LNCaP clone FGC (cell line): ENCODE results near the gene PIP5KL1.

Experiments used
- DNase-seq: peaks from one replicate; pipeline ENCODE4 v3.0.0-alpha.2; 2011; ENCODE audit warnings: low read depth
- H3K4me3 ChIP-seq: 2 replicates; pipeline ENCODE4 v1.5.1; 2011; ENCODE audit warnings: mild to moderate bottlenecking, low read depth, low read length, control low read depth
- CTCF ChIP-seq: IDR thresholded peaks from 2 replicates; pipeline ENCODE4 v1.5.1; 2012; ENCODE audit warnings: mild to moderate bottlenecking; ENCODE audit not compliant: control insufficient read depth, insufficient read depth; ENCODE audit errors: extremely low read depth

PIP5KL1 gene

GRCh38 chr9:127913682-127914081, 16.9 kb downstream of the PIP5KL1 start:
- DNase-seq, result no peak
- no peak for TF ChIP-seq CTCF

GRCh38 chr9:127912882-127913281, 17.7 kb downstream of the PIP5KL1 start:
- no peak for TF ChIP-seq CTCF
- H3K4me3 ChIP-seq, result no peak overlapping the region
- DNase-seq, result peak; percentile 90

More at GRCh38 chr9:127913682-127914081, 16.9 kb downstream of the PIP5KL1 start:
- H3K4me3 ChIP-seq, result no peak overlapping the region

- no peak for DNase-seq
- no peak overlapping the region for H3K4me3 ChIP-seq
- no peak for TF ChIP-seq CTCF
Measured at GRCh38 chr9:127912296-127912695, 18.3 kb downstream of the PIP5KL1 start.

- DNase-seq, result no peak
- peak; percentile 72 for TF ChIP-seq CTCF
Measured at GRCh38 chr9:127910613-127911205, 19.9 kb downstream of the PIP5KL1 start.

GRCh38 chr9:127909839-127910273, 20.7 kb downstream of the PIP5KL1 start:
- no peak for DNase-seq
- no peak overlapping the region for H3K4me3 ChIP-seq
- TF ChIP-seq CTCF, result no peak

More at GRCh38 chr9:127910613-127911205, 19.9 kb downstream of the PIP5KL1 start:
- no peak overlapping the region for H3K4me3 ChIP-seq

- no peak for TF ChIP-seq CTCF
- no peak overlapping the region for H3K4me3 ChIP-seq
- no peak for DNase-seq
Measured at GRCh38 chr9:127908660-127908926, 22.0 kb downstream of the PIP5KL1 start.
